A673 (cell line): ENCODE data around the gene HTR2B. TPM values are rescaled to one million over a fixed set of nuclear protein-coding genes. Genes with fewer than 3 reads are reported as not detected.

Experiments used
- BruUV-seq: library from RNA; stranded (reverse); fragments of 400-500 nt; replicated peaks from 2 replicates; lab custom pipeline; 2021; lab: Mats Ljungman, UMichigan
- CTCF ChIA-PET: fragments of 300-600 bp; sonication (Branson Sonifier 250); formaldehyde crosslinking; loops from one replicate; lab custom pipeline; 2022; ENCODE audit warnings: antibody characterized with exemption; lab: Charles Lee
- POLR2A ChIA-PET: fragments of 300-600 bp; sonication (Branson Sonifier 250); formaldehyde crosslinking; loops from one replicate; lab custom pipeline; 2022; ENCODE audit warnings: antibody characterized with exemption; ENCODE audit not compliant: low non-redundant PET; lab: Charles Lee
- DNase-seq: peaks from one replicate; pipeline ENCODE4 v3.0.0-alpha.2; 2015; ENCODE audit warnings: low spot score
- H3K27ac ChIP-seq: fragments of 200-600 bp; sonication (generic); 2 replicates; pipeline ENCODE4 v1.5.1; 2016; ENCODE audit warnings: mixed run types, low read depth, mild to moderate bottlenecking, mixed read lengths, antibody characterized with exemption, low read length; ENCODE audit not compliant: poor library complexity, severe bottlenecking
- H3K27me3 ChIP-seq: fragments of 200-600 bp; sonication (generic); replicated peaks from 2 replicates; pipeline ENCODE4 v1.6.1; 2017; ENCODE audit warnings: mixed run types, low read depth, mild to moderate bottlenecking, mixed read lengths, antibody characterized with exemption, low read length; ENCODE audit not compliant: insufficient read depth, poor library complexity
- H3K36me3 ChIP-seq: fragments of 200-600 bp; sonication (generic); 2 replicates; pipeline ENCODE4 v1.6.1; 2016; ENCODE audit warnings: mixed run types, mild to moderate bottlenecking, mixed read lengths, antibody characterized with exemption, low read length; ENCODE audit not compliant: insufficient read depth, poor library complexity, severe bottlenecking
- H3K4me1 ChIP-seq: fragments of 200-600 bp; sonication (generic); 2 replicates; pipeline ENCODE4 v1.6.1; 2017; ENCODE audit warnings: mixed run types, mild to moderate bottlenecking, mixed read lengths, antibody characterized with exemption, low read length; ENCODE audit not compliant: insufficient read depth, poor library complexity, severe bottlenecking
- H3K4me3 ChIP-seq: fragments of 200-600 bp; sonication (generic); 2 replicates; pipeline ENCODE4 v1.5.1; 2016; ENCODE audit warnings: low read depth, mixed run types, mild to moderate bottlenecking, mixed read lengths, low read length; ENCODE audit not compliant: poor library complexity, severe bottlenecking
- H3K9me3 ChIP-seq: fragments of 200-600 bp; sonication (generic); 2 replicates; pipeline ENCODE4 v1.6.1; 2016; ENCODE audit warnings: mixed run types, low read depth, mild to moderate bottlenecking, mixed read lengths, antibody characterized with exemption, low read length; ENCODE audit not compliant: poor library complexity, severe bottlenecking
- CTCF ChIP-seq: fragments of 300-800, 200-600 bp; sonication (generic); conservative IDR thresholded peaks from 2 replicates; pipeline ENCODE4 v1.5.1; 2017; ENCODE audit warnings: low read depth, mild to moderate bottlenecking, antibody characterized with exemption, low read length, moderate library complexity, mixed read lengths
- EZH2 ChIP-seq: fragments of 200-600 bp; sonication (generic); IDR thresholded peaks from 2 replicates; pipeline ENCODE4 v1.6.1; 2017; ENCODE audit warnings: borderline replicate concordance, low read depth, mild to moderate bottlenecking, mixed read lengths, antibody characterized with exemption, low read length; ENCODE audit not compliant: poor library complexity, severe bottlenecking
- intact Hi-C: fragments of 100-400 bp; cut with micrococcal nuclease; formaldehyde crosslinking; loops from one replicate; pipeline ENCODE4 v1.10.0; 2022; ENCODE audit not compliant: unreplicated experiment
- total RNA-seq: library from RNA; stranded (reverse); gene quantifications from 2 replicates; pipeline ENCODE4 v1.2.3, GENCODE V29; 2021

Gene HTR2B
- total RNA-seq, 1 experiment from 2014 or later = not detected

DNA sequence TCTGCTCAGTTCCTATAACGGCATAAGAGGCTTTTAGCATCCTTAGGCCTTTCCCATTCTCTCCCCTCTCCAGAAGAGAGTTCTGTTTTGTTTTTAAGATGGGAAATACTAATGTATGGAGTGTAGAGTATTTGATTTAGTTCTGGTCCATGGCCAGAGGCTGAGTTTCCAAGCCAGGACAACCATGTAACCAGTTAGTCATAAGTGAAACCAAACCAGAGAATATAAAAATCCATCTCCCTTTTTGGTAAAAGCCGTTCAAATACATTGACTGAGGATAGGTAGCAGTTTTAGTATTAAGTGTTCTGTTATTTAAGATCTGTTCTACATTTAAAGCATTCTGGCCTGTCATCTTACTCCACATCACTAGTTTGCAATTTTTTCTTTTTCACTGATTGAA is 65.1 kb downstream of the HTR2B start:
- intact Hi-C loops = no loop called here
- H3K36me3 ChIP-seq = peaks cover 37% of the 10 kb centered on the region
- no peak overlapping the region for H3K27ac ChIP-seq
- H3K4me1 ChIP-seq = peaks cover 22% of the 10 kb centered on the region
- ChIA-PET POLR2A (no interaction called here), CTCF (no interaction called here)
- no peak for TF ChIP-seq EZH2
- no peak for TF ChIP-seq CTCF
- H3K27me3 ChIP-seq = no peaks in the 10 kb centered on the region
- H3K9me3 ChIP-seq = no peaks in the 10 kb centered on the region
- BruUV-seq = no TSS peak
- no peak overlapping the region for H3K4me3 ChIP-seq
- no peak for DNase-seq

GRCh38 chr2:231058761-231059550 is 65.9 kb downstream of the HTR2B start:
- TF ChIP-seq CTCF (no peak), EZH2 (no peak)
- ChIA-PET POLR2A (interaction anchor here (0.6 to 0.7 kb wide), 2 partner anchors 115 to 194 kb away, joined by 3 to 5 read pairs; partner anchors contain the start of gene ITM2C), CTCF (interaction anchor here (0.6 kb wide), 1 partner anchor 26 kb away, joined by 3 read pairs; no protein-coding TSS in a partner anchor)
- Histone ChIP-seq H3K4me3 (peak overlapping the region; percentile 99), H3K27me3 (no peaks in the 10 kb centered on the region), H3K36me3 (peaks cover 30% of the 10 kb centered on the region), H3K9me3 (no peaks in the 10 kb centered on the region), H3K4me1 (peaks cover 22% of the 10 kb centered on the region), H3K27ac (peak overlapping the region; percentile 98)
- intact Hi-C loops = no loop called here
- no TSS peak for BruUV-seq
- no peak for DNase-seq

Other genes with a start within 250 kb of the HTR2B start
- 0.19 TPM in 1 of 2 replicates, not detected in the other for gene GPR55, start 199.8 kb downstream of the HTR2B start, total RNA-seq
- gene SPATA3, start 128.9 kb downstream of the HTR2B start, total RNA-seq = not detected in 2 replicates
- not detected in 2 replicates for gene C2orf72, start 87.5 kb downstream of the HTR2B start, total RNA-seq
- gene PSMD1, start 68.2 kb downstream of the HTR2B start, total RNA-seq = 230 and 245 TPM in 2 replicates
- 14.3 and 14.9 TPM in 2 replicates for gene ARMC9, start 73.6 kb upstream of the HTR2B start, total RNA-seq